H1 (cell line): Measurements from ENCODE around the gene ZNF227. TPM values are rescaled to one million over a fixed set of nuclear protein-coding genes. Genes with fewer than 3 reads are reported as not detected.

Experiments used
- CBX8 ChIP-seq: fragments of 300-800, 300-1000 bp; sonication (generic); IDR thresholded peaks from 2 replicates; pipeline ENCODE4 v1.7.1; 2016; ENCODE audit warnings: low read depth, low read length, borderline replicate concordance
- EP300 ChIP-seq, 2 experiments: IDR thresholded peaks; 1 replicate in 1 of 2; 2 replicates in 1 of 2; pipeline ENCODE4 v1.6.1; 2011 to 2012; ENCODE audit warnings: low read depth in 2 of 2, low read length in 2 of 2, mild to moderate bottlenecking in 2 of 2, borderline replicate concordance in 1 of 2, inconsistent platforms in 1 of 2, moderate library complexity in 1 of 2
- KDM4A ChIP-seq: IDR thresholded peaks from one replicate; pipeline ENCODE4 v1.7.1; 2012; ENCODE audit warnings: low read depth, mild to moderate bottlenecking, moderate library complexity, low read length, inconsistent platforms; ENCODE audit not compliant: severe bottlenecking
- MAX ChIP-seq: IDR thresholded peaks from 2 replicates; pipeline ENCODE4 v1.6.1; 2012; ENCODE audit warnings: inconsistent platforms
- POLR2AphosphoS5 ChIP-seq: IDR thresholded peaks from 2 replicates; pipeline ENCODE4 v1.6.1; 2011; ENCODE audit warnings: low read depth, low read length
- SIN3A ChIP-seq, 2 experiments: IDR thresholded peaks in 1 of 2; conservative IDR thresholded peaks in 1 of 2; 2 replicates each; pipeline ENCODE4 v1.6.1; 2011 to 2012; ENCODE audit warnings: low read length in 2 of 2, improper control_type of control experiment in 1 of 2, low read depth in 1 of 2, mild to moderate bottlenecking in 1 of 2
- TAF7 ChIP-seq: optimal IDR thresholded peaks from 2 replicates; pipeline ENCODE3; 2011; ENCODE audit warnings: low read depth, mild to moderate bottlenecking, inconsistent platforms, low read length, moderate library complexity, borderline replicate concordance
- TCF12 ChIP-seq: IDR thresholded peaks from 2 replicates; pipeline ENCODE4 v1.6.1; 2011; ENCODE audit warnings: low read depth, mild to moderate bottlenecking, low read length
- YY1 ChIP-seq: IDR thresholded peaks from 2 replicates; pipeline ENCODE4 v1.6.1; 2011; ENCODE audit warnings: low read depth, mild to moderate bottlenecking, low read length
- polyA plus RNA-seq, 7 experiments: library from polyadenylated mRNA; depleted of rRNA in 3 of 7; stranded (reverse) in 5 of 7; unstranded in 2 of 7; fragments of >200 nt in 5 of 7; fragments of 200-250 nt in 2 of 7; gene quantifications; 1 replicate in 5 of 7; 2 replicates in 1 of 7; 4 replicates in 1 of 7; pipeline versions ENCODE4 v1.2.1 to v1.2.3, GENCODE V29; 2011 to 2013; ENCODE audit warnings: missing spikeins in 2 of 7, mixed read lengths in 2 of 7
- total RNA-seq: library from RNA; stranded (reverse); fragmentation: NEBNext Ultra II Directional; extraction: Animal tissue kit (Norgen Biotek cat#: 25700); gene quantifications from 2 replicates; pipeline ENCODE4 v1.2.1, GENCODE V29; 2021
- TF ChIP-seq, protein P1 (sequence below), 3 experiments: IDR thresholded peaks; 1 replicate in 2 of 3; 2 replicates in 1 of 3; pipeline versions ENCODE4 v1.5.1 to v1.6.1; 2011; ENCODE audit warnings: low read length in 3 of 3, mild to moderate bottlenecking in 3 of 3, inconsistent platforms in 2 of 3, low read depth in 1 of 3, moderate library complexity in 1 of 3; ENCODE audit not compliant: insufficient read depth in 1 of 3; ENCODE audit errors: control extremely low read depth in 1 of 3

Gene ZNF227
- total and polyA plus RNA-seq, 2 of the 8 experiments (the other 6 are each of a cell fraction or from before 2014, with no cell fraction given): 4.9 to 23.9 TPM

GRCh38 chr19:44207126-44207803, 5.1 kb upstream of the ZNF227 start (continued):
- TF ChIP-seq TAF7: no peak
- TF ChIP-seq YY1: peak; percentile 91
- TF ChIP-seq MAX: no peak
- no peak for TF ChIP-seq TCF12
- no peak for TF ChIP-seq SIN3A (conservative IDR thresholded peaks at IDR 0.05 in 1 of 2, IDR thresholded peaks at IDR 0.05 in 1 of 2; ENCODE audit: low read depth in 1 of 2, low read length in 2 of 2)
- TF ChIP-seq KDM4A: peak; percentile 89
- no peak for TF ChIP-seq CBX8
- TF ChIP-seq EP300 (IDR thresholded peaks at IDR 0.05; ENCODE audit: borderline replicate concordance in 1 of 2, low read depth in 2 of 2, low read length in 2 of 2): no peak
- no peak for TF ChIP-seq POLR2AphosphoS5
- TF ChIP-seq, protein P1, sequence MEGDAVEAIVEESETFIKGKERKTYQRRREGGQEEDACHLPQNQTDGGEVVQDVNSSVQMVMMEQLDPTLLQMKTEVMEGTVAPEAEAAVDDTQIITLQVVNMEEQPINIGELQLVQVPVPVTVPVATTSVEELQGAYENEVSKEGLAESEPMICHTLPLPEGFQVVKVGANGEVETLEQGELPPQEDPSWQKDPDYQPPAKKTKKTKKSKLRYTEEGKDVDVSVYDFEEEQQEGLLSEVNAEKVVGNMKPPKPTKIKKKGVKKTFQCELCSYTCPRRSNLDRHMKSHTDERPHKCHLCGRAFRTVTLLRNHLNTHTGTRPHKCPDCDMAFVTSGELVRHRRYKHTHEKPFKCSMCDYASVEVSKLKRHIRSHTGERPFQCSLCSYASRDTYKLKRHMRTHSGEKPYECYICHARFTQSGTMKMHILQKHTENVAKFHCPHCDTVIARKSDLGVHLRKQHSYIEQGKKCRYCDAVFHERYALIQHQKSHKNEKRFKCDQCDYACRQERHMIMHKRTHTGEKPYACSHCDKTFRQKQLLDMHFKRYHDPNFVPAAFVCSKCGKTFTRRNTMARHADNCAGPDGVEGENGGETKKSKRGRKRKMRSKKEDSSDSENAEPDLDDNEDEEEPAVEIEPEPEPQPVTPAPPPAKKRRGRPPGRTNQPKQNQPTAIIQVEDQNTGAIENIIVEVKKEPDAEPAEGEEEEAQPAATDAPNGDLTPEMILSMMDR (IDR thresholded peaks at IDR 0.05; ENCODE audit: control extremely low read depth in 1 of 3, insufficient read depth in 1 of 3, low read depth in 1 of 3, low read length in 3 of 3): no peak
- TF ChIP-seq, all 59 proteins: peak for 10
